Stimulated activated CD4-positive, alpha-beta T cell treated with anti-CD3 and anti-CD28 coated beads, Interleukin-12 subunit alpha, Interleukin-12 subunit beta, amount 100 ng/mL, for 4 hours (primary cell): ENCODE data around the gene IRF7.
"Not testable (repeated sequence)": the region's sequence is repeated elsewhere in the genome, so short reads cannot be mapped to it uniquely, and the experiment has no call there.

Experiments used
- DNase-seq: peaks from one replicate; pipeline ENCODE4 v3.0.0-alpha.2; 2020

The IRF7 gene

DNA sequence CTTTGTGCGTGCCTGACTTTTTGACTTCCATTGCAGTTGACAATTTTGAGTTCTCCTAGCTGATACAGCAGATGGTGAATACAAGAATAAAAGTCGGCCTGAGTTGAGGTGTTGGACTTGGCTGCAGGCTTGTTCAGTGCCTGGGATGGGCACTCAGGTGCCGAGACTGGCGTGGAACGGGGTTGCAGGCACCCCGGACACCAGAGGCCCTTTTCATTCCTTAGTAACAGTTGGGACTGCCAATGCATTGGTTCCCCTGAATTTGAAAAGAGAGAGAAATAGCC is 38.2 kb downstream of the IRF7 start:
- no peak for DNase-seq

DNA sequence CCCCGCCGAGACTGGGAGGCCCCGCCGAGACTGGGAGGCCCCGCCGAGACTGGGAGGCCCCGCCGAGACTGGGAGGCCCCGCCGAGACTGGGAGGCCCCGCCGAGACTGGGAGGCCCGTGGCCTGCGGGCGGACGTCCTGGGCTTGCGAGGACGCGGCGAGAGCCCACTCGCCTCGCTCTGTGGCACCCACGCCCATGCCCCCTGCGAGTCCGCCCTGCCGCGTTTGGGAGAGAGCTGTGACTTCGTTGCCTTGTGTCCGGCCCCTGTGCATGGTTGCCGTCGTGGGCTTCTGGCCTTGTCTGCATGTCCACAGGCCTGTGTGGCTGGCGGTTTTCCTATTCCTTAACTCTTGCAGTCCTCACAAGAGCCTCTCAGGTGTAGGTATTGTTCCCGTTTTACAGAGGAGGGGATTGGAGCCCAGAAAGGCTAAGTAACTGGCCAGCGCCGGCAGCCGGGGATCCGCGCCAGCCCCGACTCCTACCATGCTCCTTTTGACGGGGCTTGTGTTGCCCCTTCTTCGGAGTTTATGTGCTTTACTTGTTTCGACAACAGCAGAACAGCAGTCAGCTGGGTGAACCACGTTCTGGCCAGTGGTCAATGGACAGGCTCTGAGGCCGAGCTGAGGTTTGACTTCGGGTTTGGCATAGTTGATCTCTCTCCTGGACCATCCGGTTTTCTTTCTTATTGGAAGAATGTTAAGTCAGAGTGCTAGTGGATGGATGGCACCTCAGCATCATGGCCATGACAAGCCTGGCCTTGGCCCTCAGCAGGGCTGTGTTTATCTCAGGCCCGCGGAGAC is 38.7 kb downstream of the IRF7 start:
- no peak for DNase-seq

DNA sequence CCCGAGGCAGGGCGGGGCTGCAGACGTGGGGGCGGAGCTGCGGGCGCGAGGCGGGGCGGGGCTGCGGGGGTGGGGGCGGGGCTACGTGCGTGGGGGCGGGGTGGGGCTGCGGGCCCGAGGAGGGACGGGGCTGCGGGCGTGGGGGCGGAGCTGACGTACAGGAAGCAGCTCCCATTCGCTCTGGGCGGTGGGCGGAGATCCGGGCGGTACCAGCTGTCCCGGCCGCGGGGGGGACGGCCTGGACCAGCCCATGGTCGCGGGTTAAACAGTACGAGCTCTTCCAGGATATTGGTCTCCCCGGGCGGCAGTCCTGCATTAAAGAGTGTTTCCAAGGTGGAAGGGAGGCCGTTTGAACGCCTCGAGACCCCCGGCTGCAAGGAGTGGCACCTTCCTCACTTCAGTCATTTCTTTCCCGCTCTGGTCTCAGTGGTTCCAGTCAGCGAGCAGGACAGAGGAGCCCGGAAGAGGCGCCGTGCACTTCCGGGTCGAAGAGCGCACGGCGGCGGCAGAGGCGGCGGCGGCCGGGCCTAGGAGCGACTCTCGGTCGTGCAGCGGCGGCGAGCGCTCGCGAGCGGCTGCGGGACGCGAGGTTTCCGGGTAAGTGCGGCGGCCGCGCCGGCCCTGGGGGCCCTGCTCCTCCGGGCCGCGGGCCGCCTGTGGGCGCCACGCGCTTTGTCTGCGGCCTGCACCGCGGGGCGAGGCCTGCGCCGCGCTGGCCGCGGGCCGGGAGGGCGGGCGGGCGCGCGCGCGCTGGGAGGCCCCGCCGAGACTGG is 39.6 kb downstream of the IRF7 start, which contains the start of gene PHRF1:
PHRF1 (plus strand) TSS at position 475 of the 773 bp plus-strand sequence. CDS start 5,043 bp downstream, outside the sequence.
- peak; percentile 93 for DNase-seq

DNA sequence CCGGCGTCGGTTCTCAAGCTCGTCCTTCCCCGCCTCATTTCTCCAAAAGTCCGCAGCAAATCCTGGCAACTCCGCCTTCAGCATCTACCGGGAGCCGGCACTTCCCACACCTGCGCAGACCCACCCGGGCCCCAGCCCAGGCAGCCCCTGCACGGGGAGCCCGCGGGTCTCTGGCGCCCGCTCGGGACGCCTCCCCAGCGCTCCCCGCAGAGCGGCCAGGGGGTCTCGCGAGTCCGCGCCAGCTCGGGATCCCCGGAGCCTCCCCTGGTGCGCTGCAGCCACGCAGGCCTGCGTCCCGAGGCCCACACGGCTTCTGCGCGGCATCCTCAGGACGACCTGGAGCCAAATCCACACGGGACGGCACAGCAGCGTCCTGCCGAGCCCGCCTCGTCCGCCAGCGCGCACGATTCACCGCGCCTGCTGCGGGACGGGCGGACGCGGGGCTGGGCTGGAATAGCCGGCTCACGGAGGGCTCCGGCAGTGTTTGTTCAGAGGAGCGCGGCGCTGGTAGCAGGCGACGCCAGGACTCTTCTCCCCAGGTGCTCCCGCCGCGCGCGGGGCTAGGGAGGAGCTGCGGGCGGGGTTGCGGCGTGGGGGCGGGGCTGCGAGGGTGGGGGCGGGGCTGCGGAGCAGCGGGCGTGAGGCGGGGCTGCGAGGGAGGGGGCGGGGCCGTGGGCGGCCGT is 40.3 kb downstream of the IRF7 start:
- no peak for DNase-seq

DNA sequence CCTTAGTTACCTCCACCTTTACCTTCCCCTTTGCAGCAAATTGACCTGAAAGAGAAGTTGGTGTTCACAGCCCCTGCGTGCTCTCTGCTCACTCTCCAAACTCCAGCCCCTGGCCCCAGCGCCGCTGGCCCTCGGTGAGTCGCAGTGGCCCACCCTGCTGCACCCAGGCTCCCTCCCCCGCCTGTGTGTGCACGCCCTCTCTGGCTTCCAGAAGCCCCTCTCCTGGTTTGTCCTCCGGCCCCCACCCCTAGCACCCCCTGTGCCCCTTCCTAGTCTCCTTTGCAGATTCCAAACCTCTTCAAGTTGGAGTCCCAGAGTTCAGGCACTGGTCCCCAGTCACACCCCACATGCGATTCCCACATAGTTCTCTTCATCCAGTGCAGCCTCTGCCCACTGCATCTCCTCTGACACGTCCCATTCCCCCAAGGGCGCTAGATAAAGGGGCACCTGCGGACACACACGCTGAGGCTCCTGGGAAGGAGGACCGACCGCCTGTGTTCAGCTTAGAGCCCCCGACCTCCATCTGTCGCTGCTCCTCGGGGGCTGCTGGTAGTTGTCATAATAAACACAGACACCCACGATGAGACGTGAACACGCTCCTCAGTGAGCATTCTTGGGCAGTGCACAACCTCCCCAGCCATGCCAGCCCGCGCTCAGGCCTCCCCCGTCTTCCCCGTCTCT is 41.0 kb downstream of the IRF7 start:
- DNase-seq, result no peak

DNA sequence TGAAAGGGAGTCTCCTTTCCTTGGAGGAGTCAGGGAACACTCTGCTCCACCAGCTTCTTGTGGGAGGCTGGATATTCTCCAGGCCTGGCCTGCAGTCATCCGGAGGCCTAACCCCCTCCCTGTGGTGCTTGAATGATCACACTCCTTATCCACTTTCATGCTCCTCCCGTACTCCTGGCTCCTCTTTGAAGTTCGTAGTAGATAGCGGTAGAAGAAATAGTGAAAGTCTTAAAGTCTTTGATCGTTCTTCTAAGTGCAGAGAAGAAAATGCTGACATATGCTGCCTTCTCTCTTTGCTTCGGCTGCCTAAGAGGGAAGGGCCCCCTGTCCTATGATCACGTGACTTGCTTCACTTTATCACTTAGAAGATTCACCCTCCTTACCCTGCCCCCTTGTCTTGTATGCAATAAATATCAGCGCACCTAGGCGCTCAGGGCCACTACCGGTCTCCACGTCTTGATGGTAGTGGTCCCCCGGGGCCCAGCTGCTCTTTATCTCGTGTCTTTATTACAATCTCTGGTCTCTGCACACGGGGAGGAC is 41.6 kb downstream of the IRF7 start:
- DNase-seq, result not testable (repeated sequence)

DNA sequence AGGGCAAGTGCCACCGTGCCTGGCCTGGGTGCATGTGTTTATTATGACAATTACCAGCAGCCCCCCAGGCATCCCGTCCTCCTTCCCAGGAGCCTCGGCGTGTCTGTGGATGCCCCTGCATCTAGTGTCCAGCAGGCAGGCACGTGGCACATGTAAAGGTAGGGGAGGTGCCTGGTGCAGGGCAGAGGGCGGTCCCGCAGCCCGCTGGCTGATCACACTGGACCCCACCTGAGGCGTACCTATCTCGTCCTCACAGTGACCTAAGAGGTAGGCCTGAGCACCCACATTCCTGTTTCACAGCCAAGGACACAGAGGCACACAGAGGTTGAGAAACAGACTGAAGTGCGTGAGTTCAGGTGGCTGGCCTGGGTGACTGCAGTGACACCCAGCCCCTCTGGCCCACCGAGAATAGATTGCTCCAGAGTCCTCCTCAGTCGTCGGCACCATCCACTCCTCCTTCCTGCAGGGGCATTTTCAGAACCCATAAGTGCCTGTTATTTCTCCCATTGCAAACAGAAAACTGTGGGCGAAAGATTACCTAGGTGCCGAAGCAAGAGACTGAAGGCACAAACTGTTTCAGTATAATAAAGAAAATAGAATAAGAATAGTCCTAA is 42.5 kb downstream of the IRF7 start:
- DNase-seq, result no peak

DNA sequence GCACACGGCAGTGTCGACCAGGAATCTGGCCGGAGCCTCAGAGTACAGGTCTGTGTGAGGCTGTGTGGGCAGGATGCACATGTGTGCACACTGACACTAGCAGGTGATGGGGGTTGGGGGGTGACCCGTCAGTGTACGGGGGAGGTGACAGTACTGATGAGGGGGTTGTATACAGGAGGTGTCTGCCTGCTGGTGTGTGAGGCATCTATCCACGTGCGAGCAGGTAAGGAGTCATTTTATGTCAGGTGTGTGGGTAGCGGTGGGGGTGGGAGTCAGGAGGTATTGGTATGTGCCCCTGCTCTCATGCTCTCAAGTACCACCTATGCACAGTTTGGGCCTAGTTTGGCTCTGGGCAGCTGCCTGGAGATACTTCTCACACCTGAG is 44.0 kb downstream of the IRF7 start:
- no peak for DNase-seq

DNA sequence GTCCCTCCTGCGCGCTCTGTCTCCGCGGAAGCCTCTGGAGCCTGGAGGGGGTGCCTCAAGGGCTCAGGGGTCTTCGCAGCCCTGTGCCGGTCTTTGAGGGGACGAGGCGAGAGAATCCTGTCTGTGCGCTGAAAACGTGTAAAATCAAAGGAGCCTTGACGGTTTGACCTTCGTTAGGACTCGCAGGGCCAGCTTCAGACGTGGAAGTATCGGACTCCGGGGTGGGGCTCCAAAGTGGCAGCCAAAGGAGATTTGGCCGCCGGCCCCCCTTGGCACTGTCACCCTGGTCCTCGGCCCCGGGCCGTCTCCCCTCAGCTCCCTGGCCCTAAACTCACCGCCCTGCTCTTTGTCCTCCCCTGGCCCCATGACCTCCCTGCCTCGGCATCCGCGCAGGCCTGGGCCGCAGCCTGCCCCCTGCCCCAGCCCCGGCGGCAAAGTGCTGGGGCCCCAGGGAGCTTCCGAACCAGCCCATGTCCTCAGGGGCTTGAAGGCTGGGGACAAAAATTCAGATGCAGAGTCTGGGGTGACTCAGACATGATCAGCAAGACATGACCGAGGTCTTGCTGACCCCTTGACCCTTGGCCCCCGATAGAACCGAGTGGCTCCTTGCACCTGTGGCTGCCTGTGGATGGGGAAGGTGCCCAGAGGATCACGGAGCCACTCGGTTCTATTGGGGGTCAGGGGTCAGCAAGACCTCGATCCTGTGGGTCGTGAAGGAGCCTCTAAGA is 46.4 kb downstream of the IRF7 start:
- DNase-seq, result no peak

DNA sequence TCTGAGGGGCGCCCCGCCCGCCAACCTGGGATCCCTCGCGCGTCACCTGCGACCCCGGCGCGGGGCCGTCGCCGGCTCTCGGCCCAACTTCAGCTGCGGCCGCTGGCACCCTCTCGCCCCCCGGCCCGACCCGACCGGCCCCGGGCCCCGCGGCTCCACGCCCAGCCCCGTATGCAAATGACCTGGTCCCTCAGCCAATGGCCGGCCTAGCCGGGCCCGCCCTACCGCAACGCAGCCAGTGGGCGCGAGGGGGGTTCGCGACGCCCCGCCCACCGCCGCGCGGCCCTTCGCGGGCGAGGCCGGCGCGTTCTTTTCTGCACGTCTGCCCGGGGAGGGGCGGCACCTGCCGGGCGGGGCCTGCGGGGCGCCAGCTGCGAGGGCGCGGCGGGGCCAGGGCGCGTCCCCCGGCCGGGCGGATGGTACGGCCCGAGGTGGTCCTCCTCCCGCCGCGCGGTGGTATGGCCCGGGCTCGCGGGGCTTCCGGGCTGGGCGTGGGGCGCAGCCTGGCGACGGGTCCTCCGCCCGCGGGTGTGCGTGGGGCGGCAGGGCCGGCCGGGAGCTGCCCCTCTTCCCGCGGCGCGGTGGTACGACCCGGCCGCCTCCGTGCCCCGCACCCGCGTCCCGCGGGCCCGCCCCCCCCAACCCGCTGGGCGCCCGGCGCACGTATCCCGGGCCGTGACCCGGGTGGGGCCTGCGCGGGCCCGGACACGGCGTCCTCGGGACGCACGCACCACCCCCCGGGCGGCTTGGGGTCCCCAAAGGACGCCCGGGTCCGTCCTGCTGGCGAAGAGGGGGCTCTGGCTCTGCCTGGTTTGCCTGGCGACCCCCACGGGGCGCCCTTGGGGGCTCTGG is 47.2 kb downstream of the IRF7 start:
- peak; percentile 84 for DNase-seq

DNA sequence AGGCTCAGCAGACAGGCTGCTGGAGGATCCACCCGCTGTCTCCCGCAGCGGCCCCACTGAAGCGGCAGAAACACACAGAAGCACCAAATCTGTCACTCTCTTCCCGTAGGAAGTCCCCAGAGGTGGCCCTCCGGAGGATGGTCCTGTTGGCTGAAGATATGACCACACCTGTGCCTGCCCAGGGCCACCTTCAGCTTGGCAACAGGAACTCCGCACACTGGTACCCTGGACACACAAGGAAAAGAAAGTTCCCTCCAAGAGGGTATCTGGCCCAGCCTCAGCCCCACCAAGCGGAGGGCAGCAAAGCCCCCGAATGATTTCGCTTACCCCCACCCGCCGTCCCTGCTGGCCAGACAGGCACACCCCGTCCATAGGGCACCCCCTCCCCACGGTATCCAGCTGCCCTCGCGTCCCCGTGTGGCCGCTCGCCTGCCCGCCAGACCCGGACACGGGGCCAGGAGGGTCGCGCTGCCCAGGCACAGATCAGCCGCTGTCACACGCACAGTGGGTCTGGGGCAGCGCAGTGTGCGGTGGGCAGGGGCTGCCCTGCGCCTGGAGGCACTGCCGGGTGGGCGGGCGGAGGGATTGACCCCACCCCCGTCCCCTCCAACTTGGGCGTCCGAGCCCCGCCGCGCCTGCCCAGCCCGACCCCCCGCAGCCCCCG is 48.0 kb downstream of the IRF7 start:
- no peak for DNase-seq

DNA sequence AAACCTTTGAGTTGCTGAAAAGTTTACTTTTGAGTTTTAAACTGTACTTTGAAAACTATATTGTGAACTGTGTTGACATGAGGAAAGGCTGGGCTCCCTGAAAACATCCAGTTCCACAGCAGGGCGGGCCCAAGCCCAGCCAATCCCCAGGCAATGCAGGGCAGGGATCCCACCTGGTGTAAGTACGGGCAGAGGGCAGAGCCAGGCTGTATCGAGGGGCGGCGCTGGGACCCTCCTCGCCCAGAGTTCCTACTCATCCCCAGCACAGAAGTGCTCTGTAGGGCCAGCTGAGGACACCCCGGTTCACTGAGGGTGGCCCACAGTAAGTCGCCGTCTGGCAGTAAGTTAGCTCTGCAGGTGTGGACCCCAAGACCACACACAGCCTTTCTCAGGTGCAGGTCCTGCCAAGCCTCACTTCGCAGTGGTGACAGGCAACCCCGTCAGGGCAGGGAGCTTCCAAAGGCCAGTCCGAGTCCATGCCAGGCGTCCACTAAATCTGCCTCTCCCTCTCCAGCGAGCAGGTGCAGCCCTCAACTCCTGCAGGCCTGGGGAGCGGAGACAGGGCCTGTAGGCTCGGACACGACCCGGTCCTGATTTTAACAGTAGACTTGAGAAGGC is 48.6 kb downstream of the IRF7 start:
- DNase-seq, result no peak

DNA sequence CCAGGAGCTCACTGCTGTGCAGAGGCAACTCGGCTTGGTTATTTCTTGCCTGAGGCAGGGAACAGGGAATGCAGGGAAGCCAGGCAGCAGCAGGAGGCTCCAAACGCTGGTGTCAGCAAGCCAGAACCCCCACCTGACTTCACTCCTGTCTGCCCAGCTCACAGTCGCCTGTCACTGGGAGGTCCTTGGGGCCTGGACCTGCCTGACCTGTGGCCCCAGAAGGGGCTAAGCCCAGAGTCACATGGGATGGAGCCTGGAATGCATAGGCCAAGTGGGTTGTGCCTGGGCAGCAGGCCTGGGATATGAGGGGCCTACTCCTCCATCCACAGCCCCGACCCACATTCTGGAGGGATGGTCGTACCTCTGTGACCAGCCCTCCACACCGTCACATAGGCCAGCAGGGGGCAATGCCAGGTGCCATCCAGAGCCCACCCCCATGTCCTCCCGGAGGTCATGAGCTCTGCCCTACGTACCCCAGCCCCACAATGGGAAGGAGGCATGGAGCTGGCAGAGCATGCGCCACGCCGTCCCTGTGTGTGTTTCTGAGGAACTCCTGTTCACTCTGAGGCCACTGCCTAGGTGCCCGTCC is 49.7 kb downstream of the IRF7 start:
- no peak for DNase-seq

DNA sequence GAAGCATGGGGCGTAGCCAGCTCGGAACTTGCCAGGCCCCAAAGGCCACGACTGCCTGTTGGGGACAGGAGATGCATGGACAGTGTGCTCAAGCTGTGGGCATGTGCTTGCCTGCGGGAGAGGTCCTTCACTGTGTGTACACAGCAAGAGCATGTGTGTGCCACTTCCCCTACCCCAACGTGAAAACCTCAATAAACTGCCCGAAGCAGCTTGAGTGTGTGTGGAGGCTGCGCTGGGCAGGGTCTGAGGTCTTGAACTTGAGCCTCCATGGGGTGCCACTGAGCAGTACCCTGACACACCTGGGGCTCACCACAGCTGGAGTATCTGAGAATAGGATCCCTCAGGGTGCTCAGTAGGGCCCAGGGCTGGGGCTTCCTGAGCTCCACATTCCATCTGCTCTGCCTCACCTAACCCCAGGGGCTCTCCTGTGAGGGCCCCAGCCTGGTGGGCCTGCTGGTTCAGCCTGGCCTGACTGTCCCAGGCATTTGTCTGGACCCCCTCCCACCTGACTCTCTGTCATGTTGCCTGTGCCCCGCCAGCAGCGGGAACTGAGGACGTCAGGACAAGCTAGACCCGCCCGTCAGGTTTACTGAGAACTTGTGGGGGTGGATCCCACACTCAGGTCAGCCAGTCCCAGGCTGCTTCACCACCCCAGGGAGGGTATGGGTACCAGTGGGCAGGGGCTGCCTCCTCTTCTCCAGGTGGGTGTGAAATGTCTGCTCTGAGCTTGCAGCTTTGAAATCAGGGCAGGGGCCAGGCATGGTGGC is 51.8 kb downstream of the IRF7 start:
- DNase-seq, result no peak

DNA sequence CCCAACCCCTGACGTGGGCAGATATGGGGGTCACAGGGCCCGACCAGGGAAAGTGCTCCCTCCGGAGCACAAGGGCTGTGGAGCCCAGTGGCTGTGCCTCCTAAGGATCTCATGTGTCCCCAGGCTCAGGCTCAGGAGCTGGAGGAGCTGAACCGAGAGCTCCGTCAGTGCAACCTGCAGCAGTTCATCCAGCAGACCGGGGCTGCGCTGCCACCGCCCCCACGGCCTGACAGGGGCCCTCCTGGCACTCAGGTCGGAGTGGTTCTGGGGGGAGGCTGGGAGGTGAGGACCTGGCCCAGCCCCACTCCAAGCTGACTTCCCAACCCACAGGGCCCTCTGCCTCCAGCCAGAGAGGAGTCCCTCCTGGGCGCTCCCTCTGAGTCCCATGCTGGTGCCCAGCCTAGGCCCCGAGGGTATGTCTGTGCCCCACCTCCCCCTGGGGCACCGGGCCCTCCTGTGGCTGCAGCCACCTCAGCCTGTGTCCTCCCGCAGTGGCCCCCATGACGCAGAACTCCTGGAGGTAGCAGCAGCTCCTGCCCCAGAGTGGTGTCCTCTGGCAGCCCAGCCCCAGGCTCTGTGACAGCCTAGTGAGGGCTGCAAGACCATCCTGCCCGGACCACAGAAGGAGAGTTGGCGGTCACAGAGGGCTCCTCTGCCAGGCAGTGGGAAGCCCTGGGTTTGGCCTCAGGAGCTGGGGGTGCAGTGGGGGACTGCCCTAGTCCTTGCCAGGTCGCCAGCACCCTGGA is 52.5 kb downstream of the IRF7 start:
- DNase-seq, result no peak
